Endothelial cell of umbilical vein (primary cell): ENCODE measurements around the gene ARSJ. TPM values are rescaled to one million over a fixed set of nuclear protein-coding genes. Genes with fewer than 3 reads are reported as not detected.

ENCODE experiments used
- BruUV-seq: library from RNA; stranded (reverse); fragments of 400-500 nt; replicated peaks from 2 replicates; lab custom pipeline; 2021; lab: Mats Ljungman, UMichigan
- CTCF ChIA-PET: fragments of 300-600, 350-600 bp; sonication (Branson Sonifier 250); formaldehyde crosslinking; loops from one replicate; lab custom pipeline; 2021; ENCODE audit warnings: antibody characterized with exemption, inconsistent platforms; lab: Charles Lee
- POLR2A ChIA-PET: fragments of 300-600, 350-600 bp; sonication (Branson Sonifier 250); formaldehyde crosslinking; loops from one replicate; lab custom pipeline; 2021; ENCODE audit warnings: antibody characterized with exemption, inconsistent platforms; lab: Charles Lee
- DNase-seq: peaks from one replicate; pipeline ENCODE4 v3.0.0-alpha.2; 2011; ENCODE audit warnings: low read depth, low spot score
- FAIRE-seq: peaks from 2 replicates; lab custom pipeline; 2011; peaks lifted over from hg19 to GRCh38; lab: Jason Lieb, UNC
- H2AFZ ChIP-seq: 2 replicates; pipeline ENCODE4 v1.6.0; 2012; ENCODE audit warnings: low read depth, low read length, control low read depth, inconsistent platforms
- H3K27ac ChIP-seq: 2 replicates; pipeline ENCODE4 v1.5.1; 2011; ENCODE audit warnings: low read depth, mild to moderate bottlenecking, control low read depth, low read length, moderate library complexity; ENCODE audit not compliant: insufficient read depth
- H3K27me3 ChIP-seq, 2 experiments: 2 replicates each; pipeline versions ENCODE4 v1.6.0 to v1.6.1; 2011; ENCODE audit warnings: low read length in 2 of 2, mixed read lengths in 1 of 2; ENCODE audit not compliant: control insufficient read depth in 2 of 2, insufficient read depth in 2 of 2
- H3K36me3 ChIP-seq, 2 experiments: 2 replicates in 1 of 2; 3 replicates in 1 of 2; pipeline ENCODE4 v1.5.1; 2011; ENCODE audit warnings: low read length in 2 of 2, mild to moderate bottlenecking in 1 of 2, moderate library complexity in 1 of 2; ENCODE audit not compliant: control insufficient read depth in 2 of 2, insufficient read depth in 2 of 2; ENCODE audit errors: extremely low read depth in 1 of 2
- H3K4me1 ChIP-seq: 3 replicates; pipeline ENCODE4 v1.5.1; 2011; ENCODE audit warnings: mild to moderate bottlenecking, low read length; ENCODE audit not compliant: control insufficient read depth, insufficient read depth; ENCODE audit errors: extremely low read depth
- H3K4me2 ChIP-seq: 2 replicates; pipeline ENCODE4 v1.6.1; 2011; ENCODE audit warnings: low read length, control low read depth, mixed read lengths; ENCODE audit not compliant: insufficient read depth
- H3K4me3 ChIP-seq, 3 experiments: fragments of 200-600 bp in 1 of 3; sonication (generic), shearing (Covaris generic) in 1 of 3; replicated peaks in 1 of 3; 2 replicates each; pipeline ENCODE4 v1.5.1; 2011 to 2016; ENCODE audit warnings: control low read depth in 3 of 3, low read length in 3 of 3, mild to moderate bottlenecking in 2 of 3, inconsistent platforms in 1 of 3, low read depth in 1 of 3, moderate library complexity in 1 of 3; ENCODE audit not compliant: insufficient read depth in 1 of 3
- H3K79me2 ChIP-seq: 2 replicates; pipeline ENCODE4 v1.6.0; 2012; ENCODE audit warnings: low read length, inconsistent platforms; ENCODE audit not compliant: control insufficient read depth, insufficient read depth
- H3K9ac ChIP-seq: replicated peaks from 2 replicates; pipeline ENCODE3; 2011; ENCODE audit warnings: low read length, control low read depth; ENCODE audit not compliant: insufficient read depth; ENCODE audit errors: extremely low read depth
- H3K9me1 ChIP-seq: replicated peaks from 3 replicates; pipeline ENCODE4 v1.6.0; 2011; ENCODE audit warnings: mild to moderate bottlenecking, low read length; ENCODE audit not compliant: control insufficient read depth, insufficient read depth; ENCODE audit errors: extremely low read depth
- H3K9me3 ChIP-seq: replicated peaks from 2 replicates; pipeline ENCODE4 v1.5.1; 2012; ENCODE audit warnings: low read length, inconsistent platforms; ENCODE audit not compliant: control insufficient read depth, insufficient read depth
- H4K20me1 ChIP-seq: replicated peaks from 2 replicates; pipeline ENCODE3; 2011; ENCODE audit warnings: mild to moderate bottlenecking, low read length; ENCODE audit not compliant: control insufficient read depth, insufficient read depth; ENCODE audit errors: extremely low read depth
- CTCF ChIP-seq, 2 donors: IDR thresholded peaks; 1 replicate in 1 of 2; 2 replicates in 1 of 2; pipeline ENCODE4 v1.5.1; 2011; ENCODE audit warnings: low read length in 2 of 2, mild to moderate bottlenecking in 2 of 2, moderate library complexity in 2 of 2, control low read depth in 1 of 2, inconsistent platforms in 1 of 2, low read depth in 1 of 2; ENCODE audit not compliant: insufficient read depth in 1 of 2; ENCODE audit errors: extremely low read depth in 1 of 2
- EZH2 ChIP-seq: IDR thresholded peaks from 2 replicates; pipeline ENCODE4 v1.6.1; 2012; ENCODE audit warnings: borderline replicate concordance, low read depth, mild to moderate bottlenecking, moderate library complexity, low read length, inconsistent platforms; ENCODE audit not compliant: severe bottlenecking
- FOS ChIP-seq: IDR thresholded peaks from 2 replicates; pipeline ENCODE4 v1.6.1; 2011; ENCODE audit warnings: mild to moderate bottlenecking, low read length, moderate library complexity, borderline replicate concordance; ENCODE audit not compliant: insufficient read depth
- GATA2 ChIP-seq: IDR thresholded peaks from 2 replicates; pipeline ENCODE4 v1.7.0; 2011; ENCODE audit warnings: low read depth, mild to moderate bottlenecking, moderate library complexity, mixed read lengths, low read length; ENCODE audit not compliant: insufficient read length, insufficient read depth
- JUN ChIP-seq: IDR thresholded peaks from 2 replicates; pipeline ENCODE4 v1.6.1; 2011; ENCODE audit warnings: borderline replicate concordance, low read depth; ENCODE audit not compliant: insufficient read length, insufficient read depth
- MYC ChIP-seq: IDR thresholded peaks from one replicate; pipeline ENCODE4 v1.6.1; 2011; ENCODE audit warnings: mild to moderate bottlenecking, low read depth, low read length
- POLR2A ChIP-seq: IDR thresholded peaks from 2 replicates; pipeline ENCODE4 v1.6.1; 2012; ENCODE audit warnings: low read depth, mild to moderate bottlenecking, control low read depth, low read length
- POLR2AphosphoS5 ChIP-seq: IDR thresholded peaks from 2 replicates; pipeline ENCODE4 v1.6.1; 2012; ENCODE audit warnings: low read depth, mild to moderate bottlenecking, control low read depth, low read length, moderate library complexity; ENCODE audit not compliant: insufficient read depth
- dilution Hi-C: fragments of 300-500 bp; cut with MboI; formaldehyde crosslinking; loops from one replicate; pipeline ENCODE4 v1.15.0; 2019; ENCODE audit warnings: low sequenced_read_pairs; ENCODE audit not compliant: extremely low pct_ligation_motif_present
- intact Hi-C: fragments of 100-400 bp; cut with micrococcal nuclease; formaldehyde crosslinking; loops from one replicate; pipeline ENCODE4 v1.10.0; 2022
- polyA plus RNA-seq, 4 experiments: library from polyadenylated mRNA; depleted of rRNA in 3 of 4; stranded (reverse) in 3 of 4; unstranded in 1 of 4; fragments of >200 nt; gene quantifications; 2 replicates each; pipeline versions ENCODE4 v1.2.1 to v1.2.3, GENCODE V29; 2011 to 2012; ENCODE audit warnings: missing spikeins in 1 of 4
- total RNA-seq: library from RNA; stranded (reverse); gene quantifications from 2 replicates; pipeline ENCODE4 v1.2.3, GENCODE V29; 2021
- TF ChIP-seq, protein P1 (sequence below): IDR thresholded peaks from 2 replicates; pipeline ENCODE4 v1.6.1; 2011; ENCODE audit not compliant: insufficient read depth, insufficient read length

The ARSJ gene
- total and polyA plus RNA-seq, 2 donors (not counting 3 experiments of a cell fraction or from before 2014, with no cell fraction given), result 21.9 to 50.0 TPM

GRCh38 chr4:113919145-113919544 lies 60.3 kb downstream of the ARSJ start:
- BruUV-seq, result no TSS peak
- no peaks in the 10 kb centered on the region for H4K20me1 ChIP-seq
- ChIA-PET POLR2A (no interaction called here), CTCF (no interaction called here)
- no peak overlapping the region for H3K9ac ChIP-seq
- no peak overlapping the region for H3K27ac ChIP-seq
- H2AFZ ChIP-seq, result no peak overlapping the region
- DNase-seq (no peak), FAIRE-seq (no peak)
- H3K27me3 ChIP-seq, result no peaks in the 10 kb centered on the region
- H3K9me3 ChIP-seq, result no peaks in the 10 kb centered on the region
- intact Hi-C loops (no loop called here), dilution Hi-C loops (no loop called here)
- no peak overlapping the region for H3K4me2 ChIP-seq
- peaks cover 0 to 2% of the 10 kb centered on the region in 2 experiments for H3K36me3 ChIP-seq
- no peak for TF ChIP-seq MYC
- TF ChIP-seq FOS, result no peak
- TF ChIP-seq POLR2A, result no peak
- no peak for TF ChIP-seq CTCF (IDR thresholded peaks at IDR 0.05; ENCODE audit: extremely low read depth in 1 of 2, insufficient read depth in 1 of 2, low read depth in 1 of 2, low read length in 2 of 2)
- TF ChIP-seq, protein P1, sequence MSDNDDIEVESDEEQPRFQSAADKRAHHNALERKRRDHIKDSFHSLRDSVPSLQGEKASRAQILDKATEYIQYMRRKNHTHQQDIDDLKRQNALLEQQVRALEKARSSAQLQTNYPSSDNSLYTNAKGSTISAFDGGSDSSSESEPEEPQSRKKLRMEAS, result no peak
- no peak for TF ChIP-seq POLR2AphosphoS5
- no peaks in the 10 kb centered on the region for H3K4me1 ChIP-seq
- H3K9me1 ChIP-seq, result no peaks in the 10 kb centered on the region
- H3K4me3 ChIP-seq, result no peak overlapping the region
- H3K79me2 ChIP-seq, result peaks cover 74% of the 10 kb centered on the region

DNA sequence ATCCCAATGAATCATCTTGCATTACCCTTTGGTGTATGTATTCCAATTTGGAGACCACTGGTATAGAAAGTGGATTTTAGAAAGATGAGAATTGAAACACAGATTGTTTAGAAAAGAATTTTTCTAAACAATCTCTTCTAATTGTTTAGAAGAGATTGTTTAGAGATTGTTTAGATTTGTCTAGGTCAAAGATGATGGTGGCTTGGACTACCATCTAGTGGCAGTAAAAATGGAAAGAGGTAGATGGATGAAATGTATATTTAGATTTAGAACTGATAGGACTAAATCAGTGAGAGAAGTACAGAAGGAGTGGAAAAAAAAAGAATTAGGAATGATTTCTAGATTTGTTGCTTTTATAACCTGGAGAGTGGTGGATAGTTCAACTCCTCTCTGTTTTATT lies 70.6 kb downstream of the ARSJ start:
- Histone ChIP-seq H2AFZ (no peak overlapping the region), H3K4me3 (no peak overlapping the region), H3K9ac (no peak overlapping the region), H3K27ac (no peak overlapping the region), H3K36me3 (no peaks in the 10 kb centered on the region), H3K79me2 (peaks cover 44% of the 10 kb centered on the region), H3K27me3 (no peaks in the 10 kb centered on the region), H3K4me1 (no peaks in the 10 kb centered on the region), H4K20me1 (no peaks in the 10 kb centered on the region), H3K4me2 (no peak overlapping the region), H3K9me3 (no peaks in the 10 kb centered on the region), H3K9me1 (no peaks in the 10 kb centered on the region)
- CTCF ChIA-PET, result no interaction called here
- dilution Hi-C loops (no loop called here), intact Hi-C loops (no loop called here)
- no TSS peak for BruUV-seq
- DNase-seq, result no peak
- no peak for FAIRE-seq
- TF ChIP-seq EZH2 (no peak), CTCF (IDR thresholded peaks at IDR 0.05; ENCODE audit: extremely low read depth in 1 of 2, insufficient read depth in 1 of 2, low read depth in 1 of 2, low read length in 2 of 2) (no peak), POLR2A (no peak), GATA2 (no peak), POLR2AphosphoS5 (no peak), JUN (no peak), FOS (no peak), MYC (no peak)
- TF ChIP-seq, protein P1, result no peak
- POLR2A ChIA-PET, result no interaction called here
